Mesodermal cell (in vitro differentiated cells): ENCODE measurements around the gene RBMS3.

Source experiments
- H3K27ac ChIP-seq: 2 replicates; pipeline ENCODE4 v1.7.0; 2013; ENCODE audit warnings: mild to moderate bottlenecking, low read depth, low read length, moderate library complexity; ENCODE audit not compliant: severe bottlenecking
- H3K36me3 ChIP-seq: 2 replicates; pipeline ENCODE4 v1.7.1; 2013; ENCODE audit warnings: mild to moderate bottlenecking, low read length, moderate library complexity; ENCODE audit not compliant: control insufficient read depth, insufficient read depth
- H3K4me1 ChIP-seq: one replicate; pipeline ENCODE4 v1.7.1; 2013; ENCODE audit warnings: mild to moderate bottlenecking, low read length; ENCODE audit not compliant: insufficient read depth, control insufficient read depth, poor library complexity, severe bottlenecking
- H3K4me3 ChIP-seq: 2 replicates; pipeline ENCODE4 v1.7.0; 2013; ENCODE audit warnings: low read length, control low read depth, mild to moderate bottlenecking; ENCODE audit not compliant: insufficient read depth, poor library complexity, severe bottlenecking; ENCODE audit errors: extremely low read depth
- H3K9me3 ChIP-seq: 2 replicates; pipeline ENCODE4 v1.7.1; 2013; ENCODE audit warnings: mild to moderate bottlenecking, low read length, moderate library complexity; ENCODE audit not compliant: control insufficient read depth
- WGBS, 2 experiments: methylation state at CpG; one replicate each; pipeline ENCODE4 v1.1.5; 2013; ENCODE audit warnings: missing lambda C conversion rate in 2 of 2; ENCODE audit not compliant: insufficient coverage in 2 of 2; 5-methylcytosine and 5-hydroxymethylcytosine counted together

RBMS3 gene

GRCh38 chr3:29757054-29757777 is 476.3 kb downstream of the RBMS3 start:
- H3K36me3 ChIP-seq, result no peaks in the 10 kb centered on the region
- H3K9me3 ChIP-seq, result no peaks in the 10 kb centered on the region
- no peak overlapping the region for H3K27ac ChIP-seq
- H3K4me1 ChIP-seq, result peaks cover 26% of the 10 kb centered on the region
- H3K4me3 ChIP-seq, result no peak overlapping the region
- WGBS, 2 experiments, result 67 to 100% methylated on average over 1 of the region's 1 CpG

GRCh38 chr3:29758108-29758433 is 477.2 kb downstream of the RBMS3 start:
- Histone ChIP-seq H3K27ac (no peak overlapping the region), H3K4me1 (peaks cover 26% of the 10 kb centered on the region), H3K4me3 (no peak overlapping the region), H3K9me3 (no peaks in the 10 kb centered on the region), H3K36me3 (no peaks in the 10 kb centered on the region)

GRCh38 chr3:29758434-29759322 is 477.8 kb downstream of the RBMS3 start:
- Histone ChIP-seq H3K27ac (peak overlapping the region; percentile 7), H3K4me3 (no peak overlapping the region), H3K4me1 (peaks cover 26% of the 10 kb centered on the region), H3K9me3 (no peaks in the 10 kb centered on the region), H3K36me3 (no peaks in the 10 kb centered on the region)
- WGBS, 2 experiments, result 90 to 100% methylated on average over 3 of the region's 7 CpGs

GRCh38 chr3:29759411-29760225 is 478.7 kb downstream of the RBMS3 start:
- peaks cover 26% of the 10 kb centered on the region for H3K4me1 ChIP-seq
- H3K9me3 ChIP-seq, result no peaks in the 10 kb centered on the region
- peak overlapping the region; percentile 31 for H3K27ac ChIP-seq
- no peak overlapping the region for H3K4me3 ChIP-seq
- WGBS, 2 experiments, result 68 to 87% methylated on average over 6 to 7 of the region's 9 CpGs
- no peaks in the 10 kb centered on the region for H3K36me3 ChIP-seq

- H3K36me3 ChIP-seq, result no peaks in the 10 kb centered on the region
- H3K27ac ChIP-seq, result no peak overlapping the region
- no peak overlapping the region for H3K4me3 ChIP-seq
- H3K9me3 ChIP-seq, result no peaks in the 10 kb centered on the region
- H3K4me1 ChIP-seq, result peaks cover 26% of the 10 kb centered on the region
Measured at GRCh38 chr3:29760226-29760685, 479.4 kb downstream of the RBMS3 start.

GRCh38 chr3:29761517-29761916 is 480.6 kb downstream of the RBMS3 start:
- Histone ChIP-seq H3K9me3 (no peaks in the 10 kb centered on the region), H3K4me3 (no peak overlapping the region), H3K4me1 (peaks cover 26% of the 10 kb centered on the region), H3K27ac (no peak overlapping the region), H3K36me3 (peaks cover 9% of the 10 kb centered on the region)
- WGBS, 2 experiments, result 100% methylated on average over 1 of the region's 2 CpGs; no CpG with 5 or more reads in 1 of the 2 experiments

- H3K27ac ChIP-seq, result no peak overlapping the region
- H3K9me3 ChIP-seq, result no peaks in the 10 kb centered on the region
- no peak overlapping the region for H3K4me3 ChIP-seq
- H3K4me1 ChIP-seq, result peaks cover 14% of the 10 kb centered on the region
- H3K36me3 ChIP-seq, result peaks cover 9% of the 10 kb centered on the region
- WGBS, 2 experiments, result no CpG with 5 or more reads among the region's 1 CpG
Measured at GRCh38 chr3:29763115-29763514, 482.2 kb downstream of the RBMS3 start.

GRCh38 chr3:29764041-29764440 is 483.2 kb downstream of the RBMS3 start:
- peaks cover 8% of the 10 kb centered on the region for H3K4me1 ChIP-seq
- H3K9me3 ChIP-seq, result no peaks in the 10 kb centered on the region
- no peak overlapping the region for H3K27ac ChIP-seq
- WGBS, 2 experiments, result 71% methylated on average over 1 of the region's 3 CpGs; no CpG with 5 or more reads in 1 of the 2 experiments
- H3K4me3 ChIP-seq, result no peak overlapping the region
- peaks cover 12% of the 10 kb centered on the region for H3K36me3 ChIP-seq

- H3K27ac ChIP-seq, result no peak overlapping the region
- WGBS, 2 experiments, result no CpG with 5 or more reads among the region's 2 CpGs
- H3K9me3 ChIP-seq, result no peaks in the 10 kb centered on the region
Measured at GRCh38 chr3:29764603-29765254, 483.9 kb downstream of the RBMS3 start.

GRCh38 chr3:29771602-29772001 is 490.7 kb downstream of the RBMS3 start:
- no peak overlapping the region for H3K27ac ChIP-seq
- H3K4me3 ChIP-seq, result no peak overlapping the region
- H3K36me3 ChIP-seq, result peaks cover 5% of the 10 kb centered on the region
- 92 to 100% methylated on average over 2 of the region's 3 CpGs for WGBS, 2 experiments
- peaks cover 4% of the 10 kb centered on the region for H3K4me1 ChIP-seq
- H3K9me3 ChIP-seq, result no peaks in the 10 kb centered on the region

More at GRCh38 chr3:29764603-29765254, 483.9 kb downstream of the RBMS3 start:
- H3K36me3 ChIP-seq, result peaks cover 14% of the 10 kb centered on the region
- no peak overlapping the region for H3K4me3 ChIP-seq
- H3K4me1 ChIP-seq, result peaks cover 4% of the 10 kb centered on the region
